Panc1 (cell line): ENCODE measurements around the gene MISP3. TPM values are rescaled to one million over a fixed set of nuclear protein-coding genes. Genes with fewer than 3 reads are reported as not detected.

Source experiments
- ATAC-seq: fragments of 200-7000 bp; cut with Tn5 transposase; 2 replicates; pipeline ENCODE4 v1.9.1; 2020; ENCODE audit warnings: mild to moderate bottlenecking, moderate library complexity
- BruUV-seq: library from RNA; stranded (reverse); fragments of 400-500 nt; replicated peaks from 2 replicates; lab custom pipeline; 2021; lab: Mats Ljungman, UMichigan
- CTCF ChIA-PET: fragments of 300-600 bp; sonication (Branson Sonifier 250); formaldehyde crosslinking; loops from one replicate; lab custom pipeline; 2022; ENCODE audit warnings: antibody characterized with exemption; lab: Charles Lee
- POLR2A ChIA-PET: fragments of 300-600 bp; sonication (Branson Sonifier 250); formaldehyde crosslinking; loops from one replicate; lab custom pipeline; 2022; ENCODE audit warnings: antibody characterized with exemption; lab: Charles Lee
- DNase-seq: peaks from one replicate; pipeline ENCODE4 v3.0.0-alpha.2; 2010; ENCODE audit warnings: low read depth, low spot score
- H3K27ac ChIP-seq: 2 replicates; pipeline ENCODE4 v1.5.1; 2011; ENCODE audit warnings: mild to moderate bottlenecking, low read length, inconsistent platforms
- H3K27me3 ChIP-seq: fragments of 200-500 bp; sonication (Bioruptor generic); 2 replicates; pipeline ENCODE4 v1.6.0; 2014; ENCODE audit warnings: low read length, inconsistent platforms; ENCODE audit not compliant: control insufficient read depth, insufficient read depth
- H3K36me3 ChIP-seq: fragments of 200-500 bp; sonication (Bioruptor generic); 2 replicates; pipeline ENCODE4 v1.5.1; 2014; ENCODE audit warnings: inconsistent platforms, mild to moderate bottlenecking, low read length, moderate library complexity; ENCODE audit not compliant: control insufficient read depth, insufficient read depth
- H3K4me1 ChIP-seq: 2 replicates; pipeline ENCODE4 v1.5.1; 2011; ENCODE audit warnings: inconsistent platforms, mild to moderate bottlenecking, low read length, moderate library complexity; ENCODE audit not compliant: control insufficient read depth, insufficient read depth
- H3K4me3 ChIP-seq, 2 experiments: 2 replicates each; pipeline ENCODE4 v1.5.1; 2011 to 2012; ENCODE audit warnings: low read depth in 2 of 2, low read length in 2 of 2, mild to moderate bottlenecking in 2 of 2, inconsistent platforms in 1 of 2, moderate library complexity in 1 of 2
- H3K9me3 ChIP-seq: fragments of 200-500 bp; sonication (Bioruptor generic); 2 replicates; pipeline ENCODE4 v1.5.1; 2014; ENCODE audit warnings: low read depth, mild to moderate bottlenecking, inconsistent platforms, low read length, moderate library complexity; ENCODE audit not compliant: control insufficient read depth, insufficient read depth
- POLR2AphosphoS5 ChIP-seq: IDR thresholded peaks from 2 replicates; pipeline ENCODE4 v1.6.1; 2012; ENCODE audit warnings: mild to moderate bottlenecking, low read depth, low read length, moderate library complexity
- SIN3A ChIP-seq: IDR thresholded peaks from 2 replicates; pipeline ENCODE4 v1.6.1; 2012; ENCODE audit warnings: low read depth, mild to moderate bottlenecking, low read length, moderate library complexity, borderline replicate concordance; ENCODE audit not compliant: insufficient read depth
- TCF7L2 ChIP-seq: IDR thresholded peaks from 2 replicates; pipeline ENCODE4 v1.6.1; 2011; ENCODE audit warnings: mild to moderate bottlenecking, low read depth, low read length, inconsistent platforms
- in situ Hi-C: cut with HindIII; loops from 2 replicates; pipeline ENCODE4 v1.10.0; 2016; ENCODE audit warnings: low sequenced_read_pairs, low pct_unique_long_range_greater_than_20kb
- intact Hi-C: fragments of 100-400 bp; cut with micrococcal nuclease; formaldehyde crosslinking; loops from one replicate; pipeline ENCODE4 v1.10.0; 2022; ENCODE audit not compliant: unreplicated experiment
- total RNA-seq: library from RNA; stranded (reverse); gene quantifications from one replicate; pipeline ENCODE4 v1.2.1, GENCODE V29; 2021; ENCODE audit not compliant: unreplicated experiment
- TF ChIP-seq, protein P1 (sequence below), 2 experiments: IDR thresholded peaks; 2 replicates each; pipeline ENCODE4 v1.6.1; 2011 to 2012; ENCODE audit warnings: low read depth in 2 of 2, control low read depth in 1 of 2, low read length in 1 of 2, mild to moderate bottlenecking in 1 of 2, moderate library complexity in 1 of 2; ENCODE audit not compliant: insufficient read depth in 1 of 2
- TF ChIP-seq, protein P2 (sequence below): fragments of 450-650 bp; IDR thresholded peaks from 2 replicates; pipeline ENCODE4 v1.5.1; 2017; ENCODE audit warnings: mild to moderate bottlenecking

The MISP3 gene
- total RNA-seq, 1 experiment from 2014 or later: 1.5 TPM

DNA sequence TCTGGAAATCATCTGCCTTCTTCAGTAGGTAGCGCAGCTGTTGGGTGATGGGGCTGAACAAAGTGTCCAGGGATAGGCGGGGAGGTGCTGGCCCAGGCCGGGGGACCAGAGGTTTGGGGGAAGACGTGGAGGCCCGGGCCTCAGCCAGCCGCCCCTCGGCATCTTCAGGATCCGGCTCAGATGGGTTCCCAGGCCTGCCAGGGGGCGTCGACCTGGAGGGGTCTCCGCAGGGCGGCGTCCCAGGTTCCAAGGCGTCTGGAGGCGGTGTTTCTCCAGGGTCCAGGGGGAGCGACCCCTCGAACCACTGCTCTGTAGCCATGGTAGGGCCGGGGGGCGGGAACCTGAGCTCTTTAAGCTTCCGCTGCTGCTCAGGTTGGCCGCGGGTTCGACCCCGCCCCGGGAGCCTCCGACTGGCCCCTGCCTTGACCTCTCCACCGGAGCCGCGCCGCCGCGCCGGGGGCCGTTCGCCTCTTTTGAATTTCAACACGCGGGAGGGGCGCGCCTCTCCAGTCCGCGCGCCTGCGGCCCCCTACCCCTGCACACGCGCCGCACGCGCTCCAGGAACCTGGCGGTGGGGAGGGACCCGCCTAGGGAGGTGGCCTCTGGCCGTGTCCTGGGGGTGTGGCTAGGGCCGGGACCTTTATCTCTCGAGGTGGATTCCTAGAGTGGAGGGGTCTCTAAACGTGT is 12.9 kb downstream of the MISP3 start, which contains the start of gene C19orf67:
Gene C19orf67, minus strand, starts transcription at position 475 of the 687 bp plus-strand sequence. Its CDS starts 156 bp downstream, at position 319.
- H3K36me3 ChIP-seq: no peaks in the 10 kb centered on the region; the same call in 1 of the 2 replicates
- intact Hi-C loops: no loop called here
- no peaks in the 10 kb centered on the region for H3K9me3 ChIP-seq
- ChIA-PET CTCF (no interaction called here), POLR2A (no interaction called here)
- DNase-seq (no peak), ATAC-seq (no peak)
- peaks cover 4% of the 10 kb centered on the region for H3K4me1 ChIP-seq
- no peaks in the 10 kb centered on the region for H3K27me3 ChIP-seq
- H3K27ac ChIP-seq: no peak within 1 kb of the TSS
- in situ Hi-C loops: no loop called here
- no peak within 1 kb of the TSS for H3K4me3 ChIP-seq
- TF ChIP-seq TCF7L2: no peak
- BruUV-seq: no TSS peak

DNA sequence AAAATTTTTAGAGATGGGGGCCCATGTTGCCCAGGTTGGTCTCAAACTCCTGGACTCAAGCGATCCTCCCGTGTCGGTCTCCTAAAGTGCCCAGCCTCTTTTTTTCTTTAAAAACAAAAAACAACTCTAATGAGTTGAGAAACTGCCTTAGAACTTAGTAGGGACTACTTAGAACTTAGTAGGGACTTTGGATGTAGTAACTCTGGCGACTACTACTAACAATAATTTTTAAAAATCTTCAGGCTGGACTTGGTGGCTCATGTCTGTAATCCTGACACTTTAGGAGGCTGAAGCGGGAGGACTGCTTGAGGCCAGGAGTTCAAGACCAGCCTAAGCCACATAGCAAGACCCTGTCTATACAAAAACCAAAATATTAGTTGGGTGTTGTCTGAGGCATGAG is 13.5 kb downstream of the MISP3 start:
- DNase-seq: no peak
- in situ Hi-C loops (no loop called here), intact Hi-C loops (no loop called here)
- Histone ChIP-seq H3K27ac (no peak overlapping the region), H3K4me1 (peaks cover 4% of the 10 kb centered on the region), H3K4me3 (no peak overlapping the region), H3K9me3 (no peaks in the 10 kb centered on the region), H3K36me3 (no peaks in the 10 kb centered on the region; the same call in 1 of the 2 replicates), H3K27me3 (no peaks in the 10 kb centered on the region)
- ATAC-seq: no peak
- CTCF ChIA-PET: no interaction called here
- BruUV-seq: no TSS peak
- POLR2A ChIA-PET: no interaction called here
- TF ChIP-seq, protein P1, sequence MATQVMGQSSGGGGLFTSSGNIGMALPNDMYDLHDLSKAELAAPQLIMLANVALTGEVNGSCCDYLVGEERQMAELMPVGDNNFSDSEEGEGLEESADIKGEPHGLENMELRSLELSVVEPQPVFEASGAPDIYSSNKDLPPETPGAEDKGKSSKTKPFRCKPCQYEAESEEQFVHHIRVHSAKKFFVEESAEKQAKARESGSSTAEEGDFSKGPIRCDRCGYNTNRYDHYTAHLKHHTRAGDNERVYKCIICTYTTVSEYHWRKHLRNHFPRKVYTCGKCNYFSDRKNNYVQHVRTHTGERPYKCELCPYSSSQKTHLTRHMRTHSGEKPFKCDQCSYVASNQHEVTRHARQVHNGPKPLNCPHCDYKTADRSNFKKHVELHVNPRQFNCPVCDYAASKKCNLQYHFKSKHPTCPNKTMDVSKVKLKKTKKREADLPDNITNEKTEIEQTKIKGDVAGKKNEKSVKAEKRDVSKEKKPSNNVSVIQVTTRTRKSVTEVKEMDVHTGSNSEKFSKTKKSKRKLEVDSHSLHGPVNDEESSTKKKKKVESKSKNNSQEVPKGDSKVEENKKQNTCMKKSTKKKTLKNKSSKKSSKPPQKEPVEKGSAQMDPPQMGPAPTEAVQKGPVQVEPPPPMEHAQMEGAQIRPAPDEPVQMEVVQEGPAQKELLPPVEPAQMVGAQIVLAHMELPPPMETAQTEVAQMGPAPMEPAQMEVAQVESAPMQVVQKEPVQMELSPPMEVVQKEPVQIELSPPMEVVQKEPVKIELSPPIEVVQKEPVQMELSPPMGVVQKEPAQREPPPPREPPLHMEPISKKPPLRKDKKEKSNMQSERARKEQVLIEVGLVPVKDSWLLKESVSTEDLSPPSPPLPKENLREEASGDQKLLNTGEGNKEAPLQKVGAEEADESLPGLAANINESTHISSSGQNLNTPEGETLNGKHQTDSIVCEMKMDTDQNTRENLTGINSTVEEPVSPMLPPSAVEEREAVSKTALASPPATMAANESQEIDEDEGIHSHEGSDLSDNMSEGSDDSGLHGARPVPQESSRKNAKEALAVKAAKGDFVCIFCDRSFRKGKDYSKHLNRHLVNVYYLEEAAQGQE (IDR thresholded peaks at IDR 0.05; ENCODE audit: insufficient read depth in 1 of 2, low read depth in 2 of 2, low read length in 1 of 2): no peak
- TF ChIP-seq, protein P2, sequence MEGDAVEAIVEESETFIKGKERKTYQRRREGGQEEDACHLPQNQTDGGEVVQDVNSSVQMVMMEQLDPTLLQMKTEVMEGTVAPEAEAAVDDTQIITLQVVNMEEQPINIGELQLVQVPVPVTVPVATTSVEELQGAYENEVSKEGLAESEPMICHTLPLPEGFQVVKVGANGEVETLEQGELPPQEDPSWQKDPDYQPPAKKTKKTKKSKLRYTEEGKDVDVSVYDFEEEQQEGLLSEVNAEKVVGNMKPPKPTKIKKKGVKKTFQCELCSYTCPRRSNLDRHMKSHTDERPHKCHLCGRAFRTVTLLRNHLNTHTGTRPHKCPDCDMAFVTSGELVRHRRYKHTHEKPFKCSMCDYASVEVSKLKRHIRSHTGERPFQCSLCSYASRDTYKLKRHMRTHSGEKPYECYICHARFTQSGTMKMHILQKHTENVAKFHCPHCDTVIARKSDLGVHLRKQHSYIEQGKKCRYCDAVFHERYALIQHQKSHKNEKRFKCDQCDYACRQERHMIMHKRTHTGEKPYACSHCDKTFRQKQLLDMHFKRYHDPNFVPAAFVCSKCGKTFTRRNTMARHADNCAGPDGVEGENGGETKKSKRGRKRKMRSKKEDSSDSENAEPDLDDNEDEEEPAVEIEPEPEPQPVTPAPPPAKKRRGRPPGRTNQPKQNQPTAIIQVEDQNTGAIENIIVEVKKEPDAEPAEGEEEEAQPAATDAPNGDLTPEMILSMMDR: no peak
- TF ChIP-seq POLR2AphosphoS5 (no peak), TCF7L2 (no peak), SIN3A (no peak)
